Activated naive CD8-positive, alpha-beta T cell treated with anti-CD3 and anti-CD28 coated beads, Interleukin-2, amount 50 U/mL, for 24 hours (primary cell): ENCODE measurements around the gene COX5A.

ENCODE experiments used
- ATAC-seq: fragments of 150-1000 bp; cut with Tn5 transposase; one replicate; pipeline ENCODE4 v1.10.0; 2021
- DNase-seq: peaks from one replicate; pipeline ENCODE4 v3.0.0; 2021
- H3K27ac Mint-ChIP-seq: one replicate; pipeline ENCODE4 v1.8.0; 2021; ENCODE audit warnings: mild to moderate bottlenecking, mixed read lengths
- H3K27me3 Mint-ChIP-seq: one replicate; pipeline ENCODE4 v1.8.0; 2021; ENCODE audit warnings: mixed read lengths
- H3K36me3 Mint-ChIP-seq: one replicate; pipeline ENCODE4 v1.8.0; 2021; ENCODE audit warnings: low read depth, mixed read lengths
- H3K4me1 Mint-ChIP-seq: one replicate; pipeline ENCODE4 v1.8.0; 2021; ENCODE audit warnings: mixed read lengths
- H3K4me3 Mint-ChIP-seq: one replicate; pipeline ENCODE4 v1.8.0; 2021; ENCODE audit warnings: mild to moderate bottlenecking, moderate library complexity, mixed read lengths
- H3K9me3 Mint-ChIP-seq: one replicate; pipeline ENCODE4 v1.8.0; 2021; ENCODE audit warnings: mixed read lengths

Gene COX5A

DNA sequence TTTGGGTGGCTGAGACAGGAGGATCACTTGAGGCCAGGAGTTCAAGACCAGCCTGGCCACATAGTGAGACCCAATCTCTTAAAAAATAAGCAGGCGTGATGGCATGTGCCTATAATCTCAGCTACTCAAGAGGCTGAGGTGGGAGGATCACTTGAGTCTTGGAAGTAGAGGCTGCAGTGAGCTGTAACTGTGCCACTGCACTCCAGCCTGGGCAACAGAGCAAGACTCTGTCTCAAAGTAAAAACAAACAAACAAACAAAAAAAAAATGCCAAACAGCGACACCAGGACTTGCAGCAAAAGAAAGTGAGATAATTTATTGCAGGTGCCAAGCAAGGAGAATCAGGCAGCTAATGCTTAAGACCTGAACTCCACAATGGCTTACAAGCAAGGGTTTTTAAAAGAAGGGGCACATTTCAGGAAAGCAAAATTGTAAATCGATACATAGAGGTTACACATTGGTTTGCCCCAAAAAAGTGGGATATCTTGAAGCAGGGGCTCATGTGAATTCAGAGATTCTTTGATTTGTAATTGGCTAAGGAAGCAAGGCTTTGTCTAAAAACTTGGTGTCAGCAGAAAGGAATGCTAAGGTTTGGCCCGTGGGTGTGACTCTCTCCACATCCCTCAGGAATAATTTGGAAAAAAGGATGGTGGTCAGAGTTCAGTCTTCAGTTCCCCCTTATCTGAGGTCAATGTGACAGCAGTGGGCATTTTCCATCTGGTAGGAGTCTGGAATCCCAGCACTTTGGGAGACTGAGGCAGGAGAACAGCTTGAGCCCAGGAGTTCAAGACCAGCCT lies 53.2 kb downstream of the COX5A start:
- Mint-ChIP-seq H3K27ac (no peak overlapping the region), H3K4me1 (peaks cover 13% of the 10 kb centered on the region)

DNA sequence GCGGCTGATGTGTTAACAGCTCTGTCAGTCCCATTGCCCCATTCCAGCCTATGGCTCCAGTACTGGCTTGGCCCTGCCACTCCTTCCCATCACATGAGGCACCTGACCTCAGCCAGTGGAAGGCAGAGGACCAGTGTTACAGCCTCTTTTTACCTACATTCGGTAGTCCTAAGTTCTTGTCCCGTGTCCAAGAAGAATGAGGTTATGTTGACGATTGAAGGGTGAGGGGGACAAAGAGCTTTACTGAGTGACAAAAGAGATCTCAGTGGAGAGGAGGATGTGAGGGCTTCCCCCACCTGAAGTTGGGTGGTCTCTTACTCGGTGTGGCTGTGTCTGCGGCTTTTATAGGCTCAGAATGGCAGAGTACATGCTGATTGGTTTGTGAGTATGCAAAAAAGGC lies 55.3 kb downstream of the COX5A start:
- DNase-seq (no peak), ATAC-seq (no peak)
- no peaks in the 10 kb centered on the region for H3K27me3 Mint-ChIP-seq
- H3K4me3 Mint-ChIP-seq = no peak overlapping the region
- H3K9me3 Mint-ChIP-seq = no peaks in the 10 kb centered on the region
- no peak overlapping the region for H3K27ac Mint-ChIP-seq
- H3K36me3 Mint-ChIP-seq = no peaks in the 10 kb centered on the region
- H3K4me1 Mint-ChIP-seq = peaks cover 2% of the 10 kb centered on the region

More for the DNA sequence above, 53.2 kb downstream of the COX5A start:
- Mint-ChIP-seq H3K36me3 (no peaks in the 10 kb centered on the region), H3K4me3 (no peak overlapping the region), H3K27me3 (no peaks in the 10 kb centered on the region), H3K9me3 (no peaks in the 10 kb centered on the region)
- DNase-seq (no peak), ATAC-seq (no peak)

DNA sequence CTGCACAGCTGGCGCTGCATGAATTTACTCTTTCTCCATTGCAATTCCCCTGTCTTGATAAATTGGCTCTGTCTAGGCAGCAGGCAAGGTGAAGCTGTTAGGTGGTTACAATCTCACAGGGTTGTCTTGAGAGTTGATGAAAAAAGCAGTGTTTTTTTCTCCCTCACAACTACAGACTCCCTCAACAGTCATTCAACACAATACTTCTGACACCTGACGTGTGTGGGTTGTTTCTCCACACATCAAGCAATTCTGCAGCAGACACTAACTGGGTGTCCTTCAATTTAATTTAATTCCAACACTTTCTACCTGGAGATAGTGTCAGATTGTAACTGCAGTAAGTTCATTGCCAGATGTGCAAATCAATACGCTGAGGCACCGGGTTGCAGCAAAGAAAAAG lies 59.6 kb downstream of the COX5A start:
- Mint-ChIP-seq H3K27me3 (no peaks in the 10 kb centered on the region), H3K4me3 (no peak overlapping the region), H3K36me3 (no peaks in the 10 kb centered on the region), H3K27ac (no peak overlapping the region), H3K9me3 (no peaks in the 10 kb centered on the region), H3K4me1 (peaks cover 7% of the 10 kb centered on the region)
- DNase-seq = no peak
- ATAC-seq = no peak

DNA sequence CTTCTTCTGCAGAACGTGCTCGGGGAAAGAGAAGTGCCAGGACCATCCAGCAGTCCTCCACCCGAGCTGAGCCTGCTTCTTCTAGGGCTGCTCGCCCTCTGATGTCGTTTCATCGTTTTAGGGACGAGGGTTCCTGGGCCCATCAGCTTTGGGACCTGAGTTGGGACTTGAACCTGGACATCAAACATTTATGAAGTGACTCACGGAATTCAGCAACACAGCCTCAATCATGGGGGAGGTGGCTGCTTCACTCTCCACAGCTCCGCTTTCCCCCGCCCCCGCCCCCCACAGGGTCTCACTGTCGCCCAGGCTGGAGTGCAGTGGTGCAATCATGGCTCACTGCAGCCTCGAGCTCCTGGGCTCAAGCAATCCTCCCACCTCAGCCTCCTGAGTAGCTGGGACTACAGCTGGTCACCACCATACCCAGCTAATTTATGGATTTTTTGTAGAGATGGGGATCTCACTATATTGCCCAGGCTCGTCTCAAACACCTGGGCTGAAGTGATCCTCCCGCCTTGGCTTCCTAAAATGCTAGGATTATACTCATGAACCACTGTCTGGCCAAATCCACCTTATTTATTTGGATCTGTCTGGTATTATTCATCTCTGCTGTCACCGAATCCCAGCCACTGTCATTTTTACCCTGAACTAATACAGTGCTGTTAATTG lies 64.0 kb downstream of the COX5A start:
- ATAC-seq (no peak), DNase-seq (peak; percentile 17)
- peak overlapping the region; percentile 97 for H3K4me3 Mint-ChIP-seq
- H3K4me1 Mint-ChIP-seq = peaks cover 45% of the 10 kb centered on the region
- no peaks in the 10 kb centered on the region for H3K9me3 Mint-ChIP-seq
- H3K36me3 Mint-ChIP-seq = peaks cover 14% of the 10 kb centered on the region
- H3K27me3 Mint-ChIP-seq = no peaks in the 10 kb centered on the region
- H3K27ac Mint-ChIP-seq = peak overlapping the region; percentile 82

DNA sequence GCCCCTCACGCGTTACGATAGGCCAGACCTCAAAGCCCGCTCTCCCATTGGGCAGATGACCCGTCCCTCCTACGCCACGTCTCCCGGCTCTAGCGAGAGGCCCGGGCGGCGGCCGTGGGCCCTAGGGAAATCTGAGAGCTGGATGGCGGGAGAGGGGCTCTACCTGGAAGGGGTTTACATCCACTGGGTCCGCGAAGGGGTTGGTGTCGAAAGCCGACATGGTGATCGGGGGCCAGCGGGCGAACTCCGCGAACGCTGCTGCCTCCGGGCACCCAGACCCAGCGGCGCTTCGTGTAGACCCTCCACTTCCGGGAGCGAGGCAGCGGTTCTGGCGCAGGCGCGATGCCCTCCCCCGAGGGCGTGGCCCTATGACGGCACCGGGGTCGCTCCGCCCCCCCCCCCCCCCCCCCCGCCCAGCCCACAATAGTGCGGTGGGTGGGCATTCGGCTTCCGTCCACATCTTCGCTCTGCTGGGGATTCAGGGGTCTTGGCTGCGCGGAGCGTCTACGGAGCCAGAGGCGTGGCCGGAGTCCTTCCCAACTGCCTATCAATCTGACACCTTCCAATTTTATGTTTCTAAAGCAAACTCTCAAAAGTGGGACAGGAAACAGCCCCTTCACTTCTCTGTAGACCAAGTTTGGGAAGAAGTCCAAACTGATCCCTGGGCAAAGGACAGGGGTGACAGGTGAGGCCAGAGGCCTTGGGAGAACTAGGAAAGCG lies 64.7 kb downstream of the COX5A start, which contains the start of gene SCAMP2:
Gene SCAMP2, minus strand, starts transcription at position 330 of the 720 bp plus-strand sequence. Its CDS starts 110 bp downstream, at position 220.
- peaks cover 52% of the 10 kb centered on the region for H3K4me1 Mint-ChIP-seq
- H3K36me3 Mint-ChIP-seq = peaks cover 16% of the 10 kb centered on the region
- no peaks in the 10 kb centered on the region for H3K27me3 Mint-ChIP-seq
- DNase-seq (peak; percentile 90), ATAC-seq (peak; percentile 96)
- peak within 1 kb of the TSS; percentile 91 for H3K27ac Mint-ChIP-seq
- peak within 1 kb of the TSS; percentile 97 for H3K4me3 Mint-ChIP-seq
- H3K9me3 Mint-ChIP-seq = no peaks in the 10 kb centered on the region

DNA sequence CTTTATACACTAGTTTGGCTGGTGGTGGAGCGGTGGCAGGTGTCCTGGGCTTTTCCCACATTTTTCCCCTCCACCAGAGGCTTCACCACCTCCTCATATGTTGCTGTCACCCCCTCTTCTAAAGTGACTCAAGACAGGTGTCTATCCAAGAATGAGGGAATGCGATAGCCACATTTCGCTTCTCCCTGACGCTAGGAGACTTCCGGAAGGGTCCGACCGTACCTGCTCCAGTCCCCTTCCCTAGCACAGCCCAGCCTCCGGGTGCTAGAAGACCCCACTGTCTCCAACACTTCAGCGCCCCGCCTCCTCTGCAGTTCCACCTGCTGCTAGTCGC lies 65.2 kb downstream of the COX5A start:
- Mint-ChIP-seq H3K27ac (peak overlapping the region; percentile 91), H3K4me3 (peak overlapping the region; percentile 97), H3K4me1 (peaks cover 57% of the 10 kb centered on the region), H3K9me3 (no peaks in the 10 kb centered on the region), H3K27me3 (no peaks in the 10 kb centered on the region), H3K36me3 (peaks cover 21% of the 10 kb centered on the region)
- no peak for ATAC-seq
- no peak for DNase-seq

DNA sequence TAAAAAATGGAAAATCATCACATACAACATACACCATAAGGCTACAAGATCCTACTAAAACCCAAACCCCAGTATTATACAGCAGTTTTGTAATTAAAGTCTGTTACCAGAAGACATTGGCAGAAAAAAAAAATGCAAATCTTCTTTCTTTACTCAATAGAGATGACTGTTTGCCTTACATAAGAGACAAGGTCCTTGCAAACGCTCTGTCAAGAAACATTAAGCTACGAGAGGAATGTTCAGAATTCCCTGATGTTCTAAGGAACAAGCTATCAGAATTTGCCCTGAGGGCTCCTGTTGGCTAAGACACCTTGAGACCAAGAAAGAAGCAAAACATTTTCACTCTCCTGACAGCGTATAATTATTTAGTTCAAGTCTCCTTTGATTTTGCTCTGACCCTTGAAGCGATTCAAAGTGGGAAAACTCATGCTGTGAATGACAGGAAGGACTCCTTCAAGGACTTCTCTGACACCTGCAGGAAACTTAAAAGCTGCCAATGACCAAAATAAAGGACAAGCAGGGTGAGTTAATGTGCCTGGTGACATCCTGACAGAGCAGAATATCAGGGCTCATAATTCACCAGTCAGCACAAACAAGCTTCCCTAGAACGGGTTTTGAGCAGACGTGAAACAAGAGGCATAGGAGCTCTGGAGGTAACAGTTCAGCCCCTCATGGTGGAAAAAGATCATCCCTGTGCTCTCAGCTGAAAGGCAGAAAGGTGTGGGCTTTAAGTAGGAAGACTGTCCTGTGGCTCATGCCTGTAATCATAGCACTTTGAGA lies 67.2 kb downstream of the COX5A start:
- H3K4me3 Mint-ChIP-seq = peak overlapping the region; percentile 58
- peaks cover 76% of the 10 kb centered on the region for H3K4me1 Mint-ChIP-seq
- H3K36me3 Mint-ChIP-seq = peaks cover 32% of the 10 kb centered on the region
- no peaks in the 10 kb centered on the region for H3K27me3 Mint-ChIP-seq
- H3K9me3 Mint-ChIP-seq = no peaks in the 10 kb centered on the region
- no peak for ATAC-seq
- peak overlapping the region; percentile 84 for H3K27ac Mint-ChIP-seq
- no peak for DNase-seq
